Measurements from ENCODE around the gene SAMD7.

The SAMD7 gene

DNA sequence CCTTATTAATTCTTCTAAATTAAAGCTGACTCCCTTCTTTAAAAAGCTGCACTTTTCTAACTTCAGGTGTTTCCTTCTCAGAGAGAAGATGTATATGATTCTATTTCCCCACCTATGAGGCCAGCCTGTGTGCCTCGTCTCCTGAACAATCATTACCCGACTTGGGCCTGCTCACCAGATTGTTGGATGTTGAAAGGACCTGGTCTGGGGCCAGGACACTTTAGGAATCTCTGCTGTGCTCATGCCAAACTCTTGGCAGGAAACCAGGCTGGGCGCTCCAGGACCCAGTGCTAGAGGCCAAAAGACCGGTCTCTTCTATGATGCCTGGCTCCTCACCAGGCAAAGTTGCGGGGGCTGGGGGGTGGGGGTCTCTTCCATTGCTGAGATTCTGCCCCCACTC is 24.7 kb upstream of the SAMD7 start:
- DNase-seq (no peak), ATAC-seq (replicated peaks) (no peak)
- no peaks in the 10 kb centered on the region for H3K36me3 Mint-ChIP-seq
- H3K4me3 Mint-ChIP-seq = no peak overlapping the region
- peaks cover 0 to 4% of the 10 kb centered on the region in 2 donors for H3K9me3 Mint-ChIP-seq
- no peaks in the 10 kb centered on the region for H3K27me3 Mint-ChIP-seq
- H3K4me1 Mint-ChIP-seq = peaks cover 0 to 7% of the 10 kb centered on the region in 2 donors
- no peak overlapping the region for H3K27ac Mint-ChIP-seq

DNA sequence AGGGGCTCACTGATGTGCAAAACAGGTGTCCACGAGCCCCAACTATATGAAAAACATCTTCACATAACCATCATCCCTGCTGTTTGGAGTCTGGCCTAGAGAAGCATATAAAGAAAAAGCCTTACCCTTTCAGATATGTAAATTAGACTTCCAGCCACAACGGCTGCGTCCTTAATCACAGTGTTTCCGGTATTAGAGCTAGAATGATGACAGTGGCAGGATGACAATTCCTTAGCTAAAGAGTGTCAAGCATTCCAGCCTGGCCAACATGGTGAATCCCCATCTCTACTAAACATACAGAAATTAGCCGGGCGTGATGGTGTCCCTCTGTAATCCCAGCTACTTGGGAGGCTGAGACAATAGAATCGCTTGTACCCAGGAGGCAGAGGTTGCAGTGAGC is 19.5 kb upstream of the SAMD7 start:
- Mint-ChIP-seq H3K27me3 (no peaks in the 10 kb centered on the region), H3K9me3 (peaks cover 0 to 1% of the 10 kb centered on the region in 2 donors), H3K27ac (no peak overlapping the region), H3K4me3 (no peak overlapping the region), H3K4me1 (no peaks in the 10 kb centered on the region), H3K36me3 (no peaks in the 10 kb centered on the region)
- ATAC-seq (replicated peaks) (no peak), DNase-seq (no peak)

DNA sequence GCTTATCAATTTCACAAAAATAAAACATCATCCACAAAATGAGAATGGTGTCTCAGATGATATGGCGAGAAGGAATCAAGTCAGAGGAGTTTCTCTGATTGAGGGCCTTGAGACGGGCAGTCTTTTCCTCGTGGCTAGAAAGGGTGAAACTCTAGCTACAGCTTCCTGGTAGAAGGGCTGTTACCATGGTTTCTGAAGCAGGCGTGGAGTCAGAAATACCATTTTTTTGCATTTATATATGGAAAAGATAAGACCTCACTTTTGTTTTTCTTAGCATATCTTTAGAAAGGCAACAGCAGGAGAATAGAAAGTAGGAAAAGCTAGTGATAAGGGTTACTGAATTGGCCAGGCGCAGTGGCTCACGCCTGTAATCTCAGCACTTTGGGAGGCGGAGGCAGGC is 17.3 kb upstream of the SAMD7 start:
- no peaks in the 10 kb centered on the region for H3K4me1 Mint-ChIP-seq
- no peaks in the 10 kb centered on the region for H3K36me3 Mint-ChIP-seq
- H3K4me3 Mint-ChIP-seq = no peak overlapping the region
- DNase-seq (no peak), ATAC-seq (replicated peaks) (no peak)
- H3K27me3 Mint-ChIP-seq = no peaks in the 10 kb centered on the region
- H3K9me3 Mint-ChIP-seq = peaks cover 0 to 1% of the 10 kb centered on the region in 2 donors
- no peak overlapping the region for H3K27ac Mint-ChIP-seq

DNA sequence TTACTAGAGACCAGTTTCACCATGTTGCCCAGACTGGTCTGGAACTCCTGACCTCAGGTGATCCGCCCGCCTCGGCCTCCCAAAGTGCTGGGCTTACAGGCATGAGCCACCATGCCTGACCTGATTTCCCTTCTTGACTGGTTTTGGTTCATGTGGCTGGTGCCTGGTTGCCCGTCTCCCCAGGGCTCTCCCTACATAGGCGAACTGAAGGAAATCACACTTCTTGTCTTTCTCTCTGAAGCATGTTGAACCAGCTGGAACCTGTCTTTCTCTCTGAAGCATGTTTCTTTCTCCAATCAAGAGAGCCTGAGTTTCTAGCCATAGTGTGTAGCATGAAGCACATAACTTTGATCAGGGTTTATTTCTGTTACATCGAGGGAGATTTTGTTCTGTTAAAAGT is 16.3 kb upstream of the SAMD7 start:
- H3K27me3 Mint-ChIP-seq = no peaks in the 10 kb centered on the region
- H3K4me3 Mint-ChIP-seq = no peak overlapping the region
- peaks cover 3 to 4% of the 10 kb centered on the region in 2 donors for H3K9me3 Mint-ChIP-seq
- DNase-seq = no peak
- no peak for ATAC-seq (replicated peaks)
- no peaks in the 10 kb centered on the region for H3K4me1 Mint-ChIP-seq
- H3K36me3 Mint-ChIP-seq = no peaks in the 10 kb centered on the region
- no peak overlapping the region for H3K27ac Mint-ChIP-seq

DNA sequence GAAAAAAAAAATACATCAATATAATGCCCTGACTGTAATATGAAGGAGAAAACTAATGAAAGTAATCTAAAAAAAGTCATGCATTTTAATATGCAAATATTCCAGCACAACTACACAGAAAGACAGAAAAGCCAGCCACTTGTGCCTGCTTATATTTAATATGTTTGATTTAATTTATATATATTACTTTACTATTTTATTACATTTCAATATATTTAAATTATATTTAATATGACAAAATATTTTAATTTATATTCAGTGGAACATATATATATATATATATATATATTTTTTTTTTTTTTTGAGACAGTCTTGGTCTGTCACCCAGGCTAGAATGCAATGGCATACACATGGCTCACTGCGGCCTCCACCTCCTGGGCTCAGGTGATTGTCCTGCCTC is 14.1 kb upstream of the SAMD7 start:
- H3K27ac Mint-ChIP-seq = no peak overlapping the region
- H3K4me1 Mint-ChIP-seq = no peaks in the 10 kb centered on the region
- no peaks in the 10 kb centered on the region for H3K27me3 Mint-ChIP-seq
- H3K9me3 Mint-ChIP-seq = peaks cover 4 to 10% of the 10 kb centered on the region in 2 donors
- ATAC-seq (replicated peaks) (no peak), DNase-seq (no peak)
- peaks cover 4 to 6% of the 10 kb centered on the region in 2 donors for H3K36me3 Mint-ChIP-seq
- no peak overlapping the region for H3K4me3 Mint-ChIP-seq

DNA sequence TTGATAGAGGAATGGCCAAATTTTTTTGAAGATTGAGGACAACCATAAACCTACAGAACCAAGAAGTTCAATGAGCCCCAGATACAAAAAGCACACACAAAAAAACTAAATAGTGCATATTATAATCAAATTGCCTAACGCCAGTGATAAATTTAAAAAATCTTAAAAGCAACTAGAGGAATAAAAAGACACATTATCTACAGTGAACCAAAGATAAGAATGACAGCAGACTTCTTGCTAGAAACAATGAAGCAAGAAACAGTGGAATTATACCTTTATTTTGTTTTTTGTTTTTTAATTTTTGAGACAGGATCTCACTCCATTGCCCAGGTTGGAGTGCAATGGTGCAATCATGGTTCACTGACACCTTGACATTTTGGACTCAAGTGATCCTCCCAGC is 9.9 kb upstream of the SAMD7 start:
- Mint-ChIP-seq H3K27me3 (no peaks in the 10 kb centered on the region), H3K36me3 (peaks cover 6 to 9% of the 10 kb centered on the region in 2 donors), H3K27ac (no peak overlapping the region), H3K9me3 (peaks cover 4 to 10% of the 10 kb centered on the region in 2 donors), H3K4me3 (no peak overlapping the region), H3K4me1 (no peaks in the 10 kb centered on the region)
- DNase-seq (no peak), ATAC-seq (replicated peaks) (no peak)

DNA sequence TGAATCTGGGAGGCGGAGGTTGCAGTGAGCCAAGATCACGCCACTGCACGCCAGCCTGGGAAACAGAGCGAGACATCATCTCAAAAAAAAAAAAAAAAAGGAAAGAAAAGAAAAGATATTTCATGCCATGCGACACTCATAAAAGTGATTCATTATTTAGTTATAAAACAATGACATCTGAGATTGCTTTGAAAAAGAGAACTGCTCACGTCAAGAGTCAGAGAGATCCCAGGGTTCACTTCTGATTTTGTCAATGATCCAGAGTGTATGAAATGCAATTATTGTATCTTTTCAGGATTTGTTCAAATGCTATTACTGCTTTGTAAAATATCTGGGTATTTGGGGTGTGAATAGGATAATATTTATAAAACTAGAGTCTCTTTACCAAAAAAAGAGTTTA is 6.0 kb upstream of the SAMD7 start:
- Mint-ChIP-seq H3K27me3 (no peaks in the 10 kb centered on the region), H3K4me1 (no peaks in the 10 kb centered on the region), H3K9me3 (peaks cover 0 to 8% of the 10 kb centered on the region in 2 donors), H3K27ac (no peak overlapping the region), H3K4me3 (no peak overlapping the region), H3K36me3 (peaks cover 6 to 8% of the 10 kb centered on the region in 2 donors)
- no peak for ATAC-seq (replicated peaks)
- DNase-seq = no peak

DNA sequence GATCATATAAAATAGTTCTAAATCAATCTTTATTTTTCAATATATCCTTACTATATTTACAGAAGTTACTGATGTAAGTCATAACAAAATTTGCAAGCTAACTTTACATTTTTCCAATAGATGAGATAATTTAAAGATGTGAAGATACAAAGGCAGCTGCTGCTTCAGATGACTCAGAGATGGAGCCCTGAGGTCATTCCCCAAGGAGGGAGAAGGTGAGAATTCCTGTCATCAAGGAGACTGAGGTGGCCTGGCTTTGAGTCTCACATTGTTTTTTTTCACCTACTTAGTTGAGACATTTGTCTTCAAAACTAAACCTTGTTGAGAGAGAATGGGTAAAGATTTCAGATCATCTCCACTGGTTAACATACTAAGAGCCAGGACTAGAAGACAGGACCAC is 3.9 kb upstream of the SAMD7 start:
- Mint-ChIP-seq H3K9me3 (no peaks in the 10 kb centered on the region), H3K36me3 (peaks cover 2 to 3% of the 10 kb centered on the region in 2 donors), H3K4me1 (no peaks in the 10 kb centered on the region), H3K4me3 (no peak overlapping the region), H3K27ac (no peak overlapping the region), H3K27me3 (no peaks in the 10 kb centered on the region)
- DNase-seq = no peak
- no peak for ATAC-seq (replicated peaks)

DNA sequence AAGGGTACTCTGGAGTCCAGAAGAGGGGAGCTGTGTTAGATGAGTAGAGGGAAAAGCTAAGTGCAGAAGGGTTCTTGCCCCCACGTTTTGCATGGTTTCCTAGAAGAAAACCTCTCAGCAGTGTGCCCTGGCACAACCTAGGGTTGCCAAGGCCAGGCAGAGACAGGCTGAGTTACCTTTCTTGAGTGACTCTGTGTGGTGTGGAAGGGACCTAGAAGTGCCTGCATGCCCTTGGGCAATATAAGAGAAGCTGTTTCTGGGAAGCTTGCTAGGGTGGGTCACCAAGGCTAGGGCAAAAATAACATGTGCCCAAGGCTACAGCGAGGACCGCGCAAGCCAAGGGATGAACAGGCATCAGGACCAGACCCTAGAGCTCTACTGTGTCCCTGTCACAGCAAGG is 3.4 kb upstream of the SAMD7 start:
- Mint-ChIP-seq H3K36me3 (peaks cover 1 to 2% of the 10 kb centered on the region in 2 donors), H3K9me3 (no peaks in the 10 kb centered on the region), H3K27me3 (no peaks in the 10 kb centered on the region), H3K27ac (no peak overlapping the region), H3K4me1 (no peaks in the 10 kb centered on the region), H3K4me3 (no peak overlapping the region)
- DNase-seq = no peak
- peak in 1 of 2 donors; percentile 19 for ATAC-seq (replicated peaks)

DNA sequence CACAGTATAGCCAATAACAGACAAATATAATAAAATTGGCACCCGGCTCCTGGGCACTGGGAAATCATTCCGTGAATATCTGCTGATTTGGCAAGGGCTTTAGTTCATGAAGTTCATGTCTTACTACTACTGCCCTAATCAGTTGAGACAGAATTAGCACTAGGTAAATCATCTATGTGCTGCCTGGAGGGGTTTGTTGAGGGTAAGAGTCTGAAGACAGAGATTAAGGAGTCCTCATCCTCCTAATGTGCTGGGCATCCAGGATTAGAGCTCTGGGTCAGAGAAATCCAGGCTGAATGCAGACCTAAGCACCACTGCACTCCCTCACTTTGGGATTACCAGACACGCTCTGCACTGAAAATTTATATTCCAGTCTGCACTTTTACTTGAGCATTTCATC is 2.0 kb downstream of the SAMD7 start:
- no peaks in the 10 kb centered on the region for H3K9me3 Mint-ChIP-seq
- H3K4me3 Mint-ChIP-seq = no peak overlapping the region
- no peak overlapping the region for H3K27ac Mint-ChIP-seq
- no peaks in the 10 kb centered on the region for H3K27me3 Mint-ChIP-seq
- no peaks in the 10 kb centered on the region for H3K36me3 Mint-ChIP-seq
- DNase-seq (no peak), ATAC-seq (replicated peaks) (no peak)
- H3K4me1 Mint-ChIP-seq = no peaks in the 10 kb centered on the region

DNA sequence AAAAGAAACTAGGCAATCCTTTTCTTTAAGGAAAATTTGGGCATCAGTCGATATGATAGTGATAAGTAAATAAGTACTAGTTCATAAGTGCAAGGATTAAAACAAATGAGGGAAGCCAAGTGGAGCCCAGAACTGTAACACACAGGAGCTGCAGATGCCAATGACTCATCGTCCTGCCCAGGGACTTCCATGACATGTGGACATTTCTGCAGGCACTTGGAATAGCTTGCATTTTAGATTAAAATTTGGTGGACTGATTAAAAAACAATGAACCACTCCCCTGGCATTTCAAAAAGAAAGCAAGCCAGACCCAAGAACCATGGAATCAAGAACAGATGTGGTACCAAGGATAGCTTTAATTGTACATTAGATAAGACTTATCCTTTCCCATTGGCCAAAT is 2.9 kb downstream of the SAMD7 start:
- H3K27me3 Mint-ChIP-seq = no peaks in the 10 kb centered on the region

DNA sequence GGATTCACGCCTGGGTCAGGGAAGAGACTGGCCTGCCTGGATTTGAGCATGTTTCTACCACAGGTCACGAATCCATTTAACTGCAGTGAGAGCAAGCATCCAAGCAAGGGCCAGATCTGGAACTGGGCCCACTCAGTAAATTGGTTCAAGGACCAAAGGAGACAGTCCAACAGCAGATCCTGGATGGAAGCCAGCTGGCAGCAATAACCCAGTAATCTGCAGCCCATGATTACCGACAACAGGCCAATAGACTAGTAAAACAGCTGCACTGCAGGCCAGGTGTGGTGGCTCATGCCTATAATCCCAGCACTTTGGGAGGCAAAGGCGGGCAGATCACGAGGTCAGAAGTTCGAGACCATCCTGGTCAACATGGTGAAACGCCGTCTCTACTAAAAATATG is 11.8 kb downstream of the SAMD7 start:
- H3K27me3 Mint-ChIP-seq = no peaks in the 10 kb centered on the region
- H3K36me3 Mint-ChIP-seq = no peaks in the 10 kb centered on the region
- H3K4me3 Mint-ChIP-seq = no peak overlapping the region
- no peak for DNase-seq
- H3K4me1 Mint-ChIP-seq = no peaks in the 10 kb centered on the region
- no peaks in the 10 kb centered on the region for H3K9me3 Mint-ChIP-seq
- H3K27ac Mint-ChIP-seq = no peak overlapping the region
- no peak for ATAC-seq (replicated peaks)

More for the DNA sequence above, 2.9 kb downstream of the SAMD7 start:
- Mint-ChIP-seq H3K36me3 (no peaks in the 10 kb centered on the region), H3K9me3 (no peaks in the 10 kb centered on the region), H3K4me3 (no peak overlapping the region), H3K27ac (no peak overlapping the region), H3K4me1 (no peaks in the 10 kb centered on the region)
- ATAC-seq (replicated peaks) = no peak
- no peak for DNase-seq

DNA sequence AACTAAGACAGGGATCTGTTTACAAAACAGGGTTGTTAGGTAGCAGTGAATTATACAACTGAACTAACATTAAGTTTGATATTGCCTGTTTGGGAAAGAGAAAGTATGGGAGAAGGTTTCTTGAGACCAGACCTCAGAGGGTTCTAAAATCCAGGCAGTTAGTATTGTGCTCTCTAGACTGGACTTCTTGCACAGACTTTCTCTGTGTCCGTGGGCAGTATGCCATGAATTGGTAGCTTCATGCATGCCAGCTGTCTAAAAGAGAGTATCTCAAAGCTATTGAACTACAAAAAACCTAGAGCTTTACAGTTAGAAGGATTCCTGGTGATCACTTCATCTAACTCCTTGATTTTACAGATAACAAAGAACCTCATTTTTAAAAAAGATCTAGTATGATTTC is 12.5 kb downstream of the SAMD7 start:
- Mint-ChIP-seq H3K9me3 (no peaks in the 10 kb centered on the region), H3K4me3 (no peak overlapping the region), H3K4me1 (no peaks in the 10 kb centered on the region), H3K36me3 (no peaks in the 10 kb centered on the region), H3K27ac (peak overlapping the region; percentile 33), H3K27me3 (no peaks in the 10 kb centered on the region)
- DNase-seq (no peak), ATAC-seq (replicated peaks) (no peak)

DNA sequence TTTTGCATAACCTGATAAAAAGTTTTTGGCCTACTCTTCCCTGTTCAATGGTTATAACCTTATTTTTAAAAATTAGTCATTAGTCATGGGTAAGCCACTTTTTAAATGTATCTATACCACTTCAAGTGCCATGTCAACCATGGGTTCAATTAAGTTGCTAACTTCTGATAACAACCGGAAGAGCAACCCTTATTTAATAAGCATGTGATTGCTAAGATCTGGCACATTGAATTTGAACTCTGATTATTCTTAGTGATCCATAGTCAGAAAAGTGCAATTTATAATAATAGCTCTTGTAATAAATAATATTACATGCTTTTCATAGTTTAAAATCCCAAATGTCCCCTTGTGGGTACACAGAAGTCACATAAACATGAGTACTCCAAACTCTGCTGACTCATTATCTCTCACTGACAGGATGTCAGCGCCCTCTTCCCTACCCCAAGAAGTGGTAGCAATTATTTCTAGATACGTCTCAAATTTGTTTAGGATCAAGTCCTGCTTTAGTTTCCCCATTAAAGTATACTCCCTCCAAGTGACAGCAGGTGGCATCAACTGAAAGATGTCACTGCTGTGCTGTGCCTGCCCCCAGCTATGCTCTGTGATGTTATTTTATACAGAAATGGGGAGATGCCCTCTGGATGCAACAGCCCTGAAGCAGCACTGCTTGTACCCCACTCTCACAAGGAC is 18.6 kb downstream of the SAMD7 start:
- ATAC-seq (replicated peaks) (peak; percentile 32 to 38), DNase-seq (no peak)
- peaks cover 2 to 7% of the 10 kb centered on the region in 2 donors for H3K9me3 Mint-ChIP-seq
- H3K4me1 Mint-ChIP-seq = peaks cover 37 to 50% of the 10 kb centered on the region in 2 donors
- H3K27ac Mint-ChIP-seq = peak overlapping the region; percentile 38
- peaks cover 3 to 5% of the 10 kb centered on the region in 2 donors for H3K36me3 Mint-ChIP-seq
- H3K27me3 Mint-ChIP-seq = no peaks in the 10 kb centered on the region
- no peak overlapping the region for H3K4me3 Mint-ChIP-seq

DNA sequence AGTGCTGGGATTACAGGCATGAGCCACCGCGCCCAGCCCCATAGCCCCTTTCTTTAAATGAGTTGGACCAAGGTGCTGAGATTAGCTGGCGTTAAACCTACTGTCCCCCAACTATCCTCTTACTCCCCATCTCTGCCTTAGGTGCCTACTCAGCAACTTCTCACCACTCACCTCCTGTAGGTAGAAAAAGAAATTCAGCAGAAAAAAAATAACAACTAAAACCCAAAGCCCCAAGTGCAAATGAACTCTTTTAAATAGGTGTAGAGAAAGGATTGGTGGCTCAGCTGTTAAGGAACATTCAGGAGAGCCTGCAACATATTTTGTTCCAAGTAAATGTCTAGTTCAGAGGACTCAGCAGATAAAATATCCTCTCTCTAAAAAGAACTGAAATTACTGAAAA is 19.5 kb downstream of the SAMD7 start:
- Mint-ChIP-seq H3K27me3 (no peaks in the 10 kb centered on the region), H3K36me3 (peaks cover 3 to 5% of the 10 kb centered on the region in 2 donors), H3K4me1 (peaks cover 43 to 59% of the 10 kb centered on the region in 2 donors), H3K4me3 (peak overlapping the region in 1 of 2 donors; percentile 53), H3K27ac (peak overlapping the region; percentile 38), H3K9me3 (peaks cover 2 to 7% of the 10 kb centered on the region in 2 donors)
- no peak for ATAC-seq (replicated peaks)
- DNase-seq = no peak
